GM12872 (cell line): Measurements from ENCODE around the gene PRDX5.

ENCODE experiments used
- TF ChIP-seq, protein P1 (sequence below): IDR thresholded peaks from 3 replicates; pipeline ENCODE4 v1.5.1; 2011; ENCODE audit warnings: low read depth, mild to moderate bottlenecking, low read length, moderate library complexity; ENCODE audit not compliant: insufficient read depth

Gene PRDX5

DNA sequence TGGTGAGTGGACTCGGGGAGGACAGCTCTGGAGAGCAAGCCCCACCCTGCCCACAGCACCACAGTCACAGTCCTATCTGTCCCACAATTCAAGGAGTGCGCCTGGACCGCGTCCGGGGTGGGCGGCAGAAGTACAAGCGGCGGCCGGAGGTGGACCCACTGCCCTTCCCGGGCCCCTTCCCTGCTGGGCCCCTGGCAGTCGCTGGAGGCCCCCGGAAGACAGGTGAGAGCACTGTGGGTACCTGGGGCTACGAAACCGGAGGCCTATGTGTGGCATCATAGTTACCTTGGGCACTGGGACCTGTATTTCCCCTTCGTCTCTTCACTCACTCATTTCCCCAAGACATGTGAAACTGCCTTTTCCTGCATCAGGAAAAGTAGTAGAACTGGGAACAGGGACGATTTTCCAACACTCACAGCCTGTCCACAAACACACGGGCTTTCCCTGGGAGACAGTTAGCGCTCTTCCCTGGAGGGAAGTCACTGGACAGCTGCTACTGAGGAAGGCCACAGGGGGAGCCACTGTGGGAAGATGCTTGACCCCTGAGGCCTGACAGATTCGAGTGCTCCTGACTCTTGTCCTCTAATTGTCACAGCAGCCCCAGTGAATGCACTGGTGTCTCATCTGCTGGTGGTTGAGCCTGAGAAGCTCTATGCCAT, 3.6 kb upstream of the PRDX5 start:
- TF ChIP-seq, protein P1, sequence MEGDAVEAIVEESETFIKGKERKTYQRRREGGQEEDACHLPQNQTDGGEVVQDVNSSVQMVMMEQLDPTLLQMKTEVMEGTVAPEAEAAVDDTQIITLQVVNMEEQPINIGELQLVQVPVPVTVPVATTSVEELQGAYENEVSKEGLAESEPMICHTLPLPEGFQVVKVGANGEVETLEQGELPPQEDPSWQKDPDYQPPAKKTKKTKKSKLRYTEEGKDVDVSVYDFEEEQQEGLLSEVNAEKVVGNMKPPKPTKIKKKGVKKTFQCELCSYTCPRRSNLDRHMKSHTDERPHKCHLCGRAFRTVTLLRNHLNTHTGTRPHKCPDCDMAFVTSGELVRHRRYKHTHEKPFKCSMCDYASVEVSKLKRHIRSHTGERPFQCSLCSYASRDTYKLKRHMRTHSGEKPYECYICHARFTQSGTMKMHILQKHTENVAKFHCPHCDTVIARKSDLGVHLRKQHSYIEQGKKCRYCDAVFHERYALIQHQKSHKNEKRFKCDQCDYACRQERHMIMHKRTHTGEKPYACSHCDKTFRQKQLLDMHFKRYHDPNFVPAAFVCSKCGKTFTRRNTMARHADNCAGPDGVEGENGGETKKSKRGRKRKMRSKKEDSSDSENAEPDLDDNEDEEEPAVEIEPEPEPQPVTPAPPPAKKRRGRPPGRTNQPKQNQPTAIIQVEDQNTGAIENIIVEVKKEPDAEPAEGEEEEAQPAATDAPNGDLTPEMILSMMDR: peak; percentile 30; the same call in 1 of the 3 replicates

GRCh38 chr11:64314805-64315561, 2.9 kb upstream of the PRDX5 start:
- TF ChIP-seq, protein P1: no peak

GRCh38 chr11:64316672-64317324, 1.1 kb upstream of the PRDX5 start:
- TF ChIP-seq, protein P1: peak; percentile 35

DNA sequence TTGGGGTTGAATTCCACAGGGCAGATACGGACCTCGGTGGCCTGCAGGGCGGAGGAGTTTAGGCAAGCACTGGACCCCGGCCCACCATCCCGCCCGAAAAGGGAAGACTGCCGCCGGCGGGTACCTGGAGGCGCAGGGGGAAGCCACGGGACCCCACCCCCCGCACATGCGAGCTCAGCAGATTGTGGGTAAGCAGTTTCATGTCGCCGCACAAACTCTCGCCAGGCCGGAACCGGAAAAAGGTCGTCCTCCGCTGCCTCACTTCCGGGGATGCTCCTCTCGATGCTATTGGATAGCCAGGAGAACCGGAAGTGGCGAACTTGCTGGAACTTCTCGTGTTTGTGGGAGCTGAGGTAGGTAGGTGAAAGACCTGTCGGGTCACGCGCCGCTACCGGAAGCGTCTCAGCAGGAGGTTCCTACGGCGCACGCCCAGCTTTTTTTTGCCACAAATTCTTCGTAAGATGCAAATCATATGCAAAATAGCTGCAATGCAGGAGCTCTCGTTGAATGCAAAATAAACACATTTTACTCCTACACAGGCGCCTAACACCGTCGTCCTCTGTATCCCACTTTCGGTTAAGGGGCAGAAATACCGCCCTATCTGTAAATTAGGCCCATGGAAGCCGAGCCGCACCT, 478 bp upstream of the PRDX5 start, which contains the start of gene TRMT112:
TSS of gene TRMT112 (minus strand) at position 235 of the 636 bp plus-strand sequence. CDS start at position 202, 33 bp downstream.
- TF ChIP-seq, protein P1: no peak

GRCh38 chr11:64318766-64319761, 1.1 kb downstream of the PRDX5 start:
- TF ChIP-seq, protein P1: no peak

DNA sequence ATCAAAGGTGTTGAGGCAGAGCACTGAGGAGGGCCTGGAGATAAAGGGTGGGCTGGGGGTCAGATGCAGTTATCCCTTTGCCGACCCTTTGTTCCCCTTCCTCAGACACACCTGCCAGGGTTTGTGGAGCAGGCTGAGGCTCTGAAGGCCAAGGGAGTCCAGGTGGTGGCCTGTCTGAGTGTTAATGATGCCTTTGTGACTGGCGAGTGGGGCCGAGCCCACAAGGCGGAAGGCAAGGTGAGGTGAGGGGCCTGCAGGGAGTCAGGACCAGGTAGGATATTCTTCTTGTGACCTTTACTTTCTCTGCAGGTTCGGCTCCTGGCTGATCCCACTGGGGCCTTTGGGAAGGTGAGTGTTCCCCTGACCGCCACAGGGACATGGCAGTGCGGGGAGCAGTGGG, 2.6 kb downstream of the PRDX5 start:
- TF ChIP-seq, protein P1: no peak
